Mononuclear cell (primary cell): ENCODE measurements around the gene DNAL1. TPM values are rescaled to one million over a fixed set of nuclear protein-coding genes. Genes with fewer than 3 reads are reported as not detected.

Source experiments
- H3K27me3 ChIP-seq: 2 replicates; pipeline ENCODE4 v1.6.0; 2011; ENCODE audit warnings: low read length, control low read depth; ENCODE audit not compliant: insufficient read depth
- H3K4me1 ChIP-seq: 2 replicates; pipeline ENCODE4 v1.5.1; 2011; ENCODE audit warnings: mild to moderate bottlenecking, low read length, control low read depth; ENCODE audit not compliant: insufficient read depth
- H3K4me3 ChIP-seq: 2 replicates; pipeline ENCODE4 v1.5.1; 2011; ENCODE audit warnings: mild to moderate bottlenecking, low read length, moderate library complexity
- H3K9me3 ChIP-seq: 2 replicates; pipeline ENCODE4 v1.5.1; 2011; ENCODE audit warnings: low read depth, mild to moderate bottlenecking, control low read depth, low read length
- total RNA-seq: library from RNA; depleted of rRNA; stranded (reverse); fragments of >200 nt; gene quantifications from one replicate; pipeline ENCODE4 v1.2.3, GENCODE V29; 2012

Gene DNAL1
- total RNA-seq, 1 donor: 1.5 TPM

DNA sequence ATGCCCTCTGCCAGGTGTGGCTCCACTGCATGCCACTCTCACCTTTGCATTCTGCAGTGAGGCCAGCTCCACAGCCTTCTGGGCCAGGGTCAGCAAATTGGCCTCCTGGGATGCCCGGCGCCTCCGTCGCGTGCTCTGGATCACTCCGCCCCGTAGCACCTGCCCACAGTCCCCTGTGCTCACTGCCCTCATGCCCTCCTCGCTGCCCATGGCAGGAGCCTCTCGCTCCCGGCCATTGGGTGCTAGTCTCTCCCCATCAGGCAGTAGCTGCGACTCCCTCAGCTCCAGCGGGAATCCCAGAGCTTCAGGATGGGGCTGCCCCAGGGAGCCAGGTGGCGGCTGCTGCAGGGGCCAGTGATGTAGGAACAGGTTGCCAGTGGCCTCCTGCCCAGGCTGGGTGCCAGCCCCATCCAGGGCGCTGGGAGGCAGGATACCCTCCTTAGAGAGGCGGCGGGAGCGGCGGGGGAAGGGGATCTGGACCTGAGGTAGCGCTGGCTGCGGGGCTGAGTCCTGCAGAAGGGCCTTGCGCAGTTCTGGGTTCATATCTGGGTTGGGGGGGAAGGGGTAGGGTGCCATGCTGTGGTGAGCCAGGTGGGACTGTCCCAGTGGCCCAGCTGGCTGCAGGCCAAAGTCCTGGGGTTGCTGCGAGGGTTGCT lies 93.9 kb downstream of the DNAL1 start:
- no peaks in the 10 kb centered on the region for H3K27me3 ChIP-seq
- peaks cover 48% of the 10 kb centered on the region for H3K4me1 ChIP-seq
- no peak overlapping the region for H3K4me3 ChIP-seq
- H3K9me3 ChIP-seq: no peaks in the 10 kb centered on the region

GRCh38 chr14:73739174-73739898 lies 94.5 kb downstream of the DNAL1 start:
- H3K4me1 ChIP-seq: peaks cover 55% of the 10 kb centered on the region
- H3K4me3 ChIP-seq: no peak overlapping the region
- H3K9me3 ChIP-seq: no peaks in the 10 kb centered on the region
- H3K27me3 ChIP-seq: no peaks in the 10 kb centered on the region

GRCh38 chr14:73739899-73740617 lies 95.3 kb downstream of the DNAL1 start:
- no peaks in the 10 kb centered on the region for H3K9me3 ChIP-seq
- H3K4me1 ChIP-seq: peaks cover 62% of the 10 kb centered on the region
- H3K4me3 ChIP-seq: no peak overlapping the region
- no peaks in the 10 kb centered on the region for H3K27me3 ChIP-seq

- Histone ChIP-seq H3K4me3 (peak overlapping the region; percentile 3), H3K4me1 (peaks cover 69% of the 10 kb centered on the region), H3K27me3 (no peaks in the 10 kb centered on the region), H3K9me3 (no peaks in the 10 kb centered on the region)
Measured at GRCh38 chr14:73740618-73741326, 96.0 kb downstream of the DNAL1 start.

- H3K4me1 ChIP-seq: peaks cover 76% of the 10 kb centered on the region
- H3K9me3 ChIP-seq: no peaks in the 10 kb centered on the region
- H3K27me3 ChIP-seq: no peaks in the 10 kb centered on the region
- H3K4me3 ChIP-seq: peak overlapping the region; percentile 3
Measured at GRCh38 chr14:73741386-73741875, 96.6 kb downstream of the DNAL1 start.

- Histone ChIP-seq H3K4me3 (peak overlapping the region; percentile 3), H3K9me3 (no peaks in the 10 kb centered on the region), H3K27me3 (no peaks in the 10 kb centered on the region), H3K4me1 (peaks cover 82% of the 10 kb centered on the region)
Measured at GRCh38 chr14:73741876-73742519, 97.2 kb downstream of the DNAL1 start.

DNA sequence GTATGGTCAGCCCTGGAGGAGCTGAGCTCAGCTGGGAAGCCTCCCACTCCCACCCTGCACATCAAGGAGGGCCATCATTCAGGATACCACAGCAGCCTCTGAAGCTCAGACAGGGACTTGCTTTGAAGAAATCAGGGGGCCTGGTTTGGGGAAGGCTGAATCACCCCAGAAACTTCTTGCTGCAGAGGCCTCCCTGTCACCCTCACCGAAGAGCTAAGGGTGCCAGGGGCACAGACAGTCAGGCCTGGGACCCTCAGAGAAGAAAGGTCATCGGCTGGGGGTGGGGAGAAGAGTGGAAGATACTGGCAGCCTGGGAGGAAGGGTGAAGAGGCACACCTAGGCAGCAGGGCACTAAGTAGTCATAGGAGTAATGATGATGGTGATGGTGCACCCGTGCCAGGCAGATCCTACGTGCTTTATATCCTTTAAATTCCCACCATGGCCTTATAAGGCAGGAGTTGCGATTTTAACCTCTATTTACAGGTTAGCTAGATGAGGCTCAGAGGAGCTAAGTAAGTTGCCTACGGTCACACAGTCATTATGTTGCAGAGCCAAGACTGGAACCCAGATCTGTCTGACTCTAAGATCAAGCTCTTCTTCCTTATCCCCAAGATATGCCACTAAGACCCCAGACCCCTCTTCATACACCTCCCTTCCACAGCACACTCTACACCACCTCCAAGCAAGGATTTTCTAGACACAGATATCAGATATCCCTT lies 97.9 kb downstream of the DNAL1 start:
- Histone ChIP-seq H3K4me1 (peaks cover 88% of the 10 kb centered on the region), H3K9me3 (no peaks in the 10 kb centered on the region), H3K27me3 (no peaks in the 10 kb centered on the region), H3K4me3 (no peak overlapping the region)

DNA sequence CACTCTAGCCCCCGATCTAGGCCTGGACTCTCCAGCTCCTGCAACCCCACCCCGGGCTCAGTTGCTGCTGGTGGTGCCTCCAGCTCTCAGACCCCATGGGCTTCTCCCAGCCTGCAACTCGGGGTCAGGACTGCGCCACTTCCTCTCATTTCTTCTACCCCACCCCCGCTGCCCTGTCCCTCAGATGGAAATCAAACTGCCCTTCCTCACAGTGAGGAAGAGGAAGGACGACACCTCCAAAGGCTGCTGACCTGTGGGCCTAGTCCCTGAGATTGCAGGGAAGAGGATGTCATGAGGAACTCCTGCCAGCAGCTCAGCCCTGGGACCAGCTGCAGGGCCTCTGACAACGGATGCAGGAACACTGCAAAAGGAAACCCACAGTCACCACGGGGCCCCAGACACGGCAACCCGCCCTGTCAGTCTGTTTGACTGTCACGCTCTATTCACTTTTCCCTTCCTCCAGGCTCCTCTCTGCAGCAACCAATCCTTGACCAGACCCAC lies 98.7 kb downstream of the DNAL1 start:
- Histone ChIP-seq H3K27me3 (no peaks in the 10 kb centered on the region), H3K4me3 (no peak overlapping the region), H3K9me3 (no peaks in the 10 kb centered on the region), H3K4me1 (peaks cover 94% of the 10 kb centered on the region)

DNA sequence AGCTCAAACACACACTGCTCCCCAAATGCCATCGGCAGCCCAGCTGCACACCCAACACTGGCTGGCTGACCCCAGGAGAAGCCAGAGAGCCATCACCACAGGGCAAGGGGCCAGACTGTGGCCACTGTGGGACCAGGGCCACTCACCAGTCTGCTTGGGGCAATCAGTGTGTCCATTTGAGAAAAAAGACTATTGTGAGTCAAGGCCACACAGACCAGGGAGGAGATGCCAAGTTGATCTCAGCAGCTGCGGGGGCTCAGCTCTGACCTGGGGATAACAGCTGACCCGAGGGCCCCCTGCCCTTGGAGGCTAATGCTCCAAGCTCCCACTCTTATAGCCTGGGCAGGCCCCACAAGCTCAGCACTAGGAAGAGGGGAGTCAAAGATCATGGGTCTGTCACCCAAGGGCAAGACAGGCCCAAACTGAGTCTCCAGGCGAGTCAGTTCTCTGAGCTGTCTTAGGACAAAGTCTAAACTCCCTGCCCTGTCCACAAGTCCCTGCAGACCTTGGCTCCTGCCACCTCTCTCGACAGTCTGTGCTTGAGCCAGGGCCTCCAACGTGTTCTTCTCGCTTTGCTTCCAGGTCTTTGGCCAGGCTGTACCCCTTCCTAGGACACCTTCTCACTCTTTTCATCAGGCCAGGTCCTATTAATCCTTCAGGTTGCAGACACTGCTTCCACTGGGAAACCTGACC lies 99.5 kb downstream of the DNAL1 start:
- Histone ChIP-seq H3K4me3 (no peak overlapping the region), H3K27me3 (no peaks in the 10 kb centered on the region), H3K4me1 (peaks cover 97% of the 10 kb centered on the region), H3K9me3 (no peaks in the 10 kb centered on the region)

DNA sequence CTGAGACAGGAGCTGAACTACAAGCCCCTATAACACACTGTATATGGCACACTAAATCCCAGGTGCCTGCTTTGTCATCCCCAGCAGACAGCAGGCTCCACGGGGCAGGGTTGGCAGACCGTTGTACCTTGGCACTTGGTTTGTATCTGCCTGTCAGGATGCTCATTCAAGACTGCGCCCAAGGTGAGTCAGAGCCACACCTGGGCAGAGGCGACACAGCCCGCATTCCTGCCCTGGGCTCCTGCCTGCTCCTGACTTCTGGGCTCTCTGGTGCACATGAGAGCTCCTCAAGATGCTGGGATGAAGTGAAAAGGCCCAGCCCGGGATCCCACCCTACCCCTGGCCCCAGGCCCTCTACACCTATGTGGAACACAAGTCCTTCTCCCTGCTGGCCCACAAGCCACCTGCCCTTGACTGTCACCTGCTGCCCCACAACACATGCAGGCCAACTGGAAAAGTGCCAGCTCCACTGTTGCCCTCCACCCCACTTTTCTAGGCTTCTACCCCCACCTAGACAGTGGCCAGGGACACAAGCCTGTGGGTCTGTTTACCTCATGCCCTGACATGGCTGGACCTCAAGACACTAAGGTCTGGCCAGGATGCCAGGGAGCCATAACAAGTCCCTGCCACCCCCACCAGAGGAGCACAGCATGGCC lies 100.2 kb downstream of the DNAL1 start:
- peaks cover 96% of the 10 kb centered on the region for H3K4me1 ChIP-seq
- no peaks in the 10 kb centered on the region for H3K27me3 ChIP-seq
- no peak overlapping the region for H3K4me3 ChIP-seq
- H3K9me3 ChIP-seq: no peaks in the 10 kb centered on the region

DNA sequence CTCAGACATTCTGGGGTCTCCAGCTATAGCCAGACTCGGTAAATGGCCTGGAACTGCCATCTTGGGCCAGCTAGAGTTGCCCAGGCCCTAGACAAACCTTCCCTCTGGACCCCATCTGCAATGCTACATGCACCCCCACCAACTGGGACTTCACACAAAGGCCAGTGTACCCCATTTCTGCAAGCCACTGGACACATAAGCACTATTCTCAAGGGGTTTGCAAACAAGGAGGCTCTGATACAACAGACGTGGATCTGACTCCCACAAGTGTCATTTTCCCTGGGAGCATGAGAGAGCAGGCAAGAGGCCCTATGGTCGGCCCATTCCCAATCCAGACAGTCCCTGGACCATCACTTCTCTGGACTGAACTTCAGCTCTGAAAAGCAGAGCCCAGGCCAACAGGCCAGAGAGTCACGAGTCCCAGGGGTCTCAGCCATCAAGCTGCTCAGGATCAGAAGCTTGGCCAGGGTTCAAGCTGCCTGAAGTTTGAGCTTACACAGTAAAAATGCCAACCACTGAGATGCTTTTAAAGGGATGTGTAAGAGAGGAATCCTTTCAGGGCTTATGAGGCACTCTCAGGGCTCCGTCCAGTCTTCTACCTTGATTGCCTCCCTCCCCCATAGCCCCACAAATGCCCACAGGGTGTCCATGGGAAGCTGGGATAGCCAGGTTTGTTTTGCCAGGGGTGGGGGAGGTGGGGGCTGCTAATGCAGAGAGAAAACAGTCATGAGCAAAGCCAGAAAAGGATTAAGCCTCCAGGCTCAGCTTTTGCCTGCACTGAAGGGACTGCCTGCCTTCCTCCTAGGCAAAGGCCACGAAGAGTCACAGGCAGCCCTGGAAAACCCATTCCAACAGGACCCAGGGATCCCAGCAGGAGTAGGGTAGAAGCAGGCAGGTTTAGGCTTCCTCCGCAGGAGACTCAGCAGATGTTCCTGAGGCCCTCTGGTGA lies 101.1 kb downstream of the DNAL1 start:
- H3K27me3 ChIP-seq: no peaks in the 10 kb centered on the region
- no peaks in the 10 kb centered on the region for H3K9me3 ChIP-seq
- H3K4me3 ChIP-seq: no peak overlapping the region
- peaks cover 96% of the 10 kb centered on the region for H3K4me1 ChIP-seq
